HCT116 (cell line): ENCODE measurements around the gene ZNF584. TPM values are rescaled to one million over a fixed set of nuclear protein-coding genes. Genes with fewer than 3 reads are reported as not detected.

ENCODE experiments used
- ATAC-seq: fragments of 200-7000 bp; cut with Tn5 transposase; 2 replicates; pipeline ENCODE4 v1.9.1; 2020; ENCODE audit warnings: mild to moderate bottlenecking, moderate library complexity
- BruUV-seq: library from RNA; stranded (reverse); fragments of 400-500 nt; replicated peaks from 2 replicates; lab custom pipeline; 2021; lab: Mats Ljungman, UMichigan
- CTCF ChIA-PET: fragments of 300-600 bp; sonication (Branson Sonifier 250); formaldehyde crosslinking; loops from one replicate; lab custom pipeline; 2021; ENCODE audit warnings: antibody characterized with exemption; lab: Charles Lee
- POLR2A ChIA-PET: fragments of 300-600, 350-600 bp; sonication (Branson Sonifier 250); formaldehyde crosslinking; loops from one replicate; lab custom pipeline; 2021; ENCODE audit warnings: antibody characterized with exemption; lab: Charles Lee
- RAD21 ChIA-PET, 2 experiments: fragments of 300-600 bp; sonication (Branson Sonifier 250); formaldehyde crosslinking; loops; one replicate each; lab custom pipeline; 2023; ENCODE audit warnings: low total read pairs in 2 of 2; ENCODE audit not compliant: uncharacterized antibody in 2 of 2, unreplicated experiment in 2 of 2, low non-redundant PET in 1 of 2; lab: Charles Lee
- DNase-seq: peaks from one replicate; pipeline ENCODE4 v3.0.0-alpha.2; 2010; ENCODE audit warnings: low read depth, low spot score
- H2AFZ ChIP-seq: fragments of 200-600 bp; shearing (Covaris generic), sonication (generic); 2 replicates; pipeline ENCODE4 v1.6.1; 2017; ENCODE audit warnings: low read depth, mixed run types, mixed read lengths, antibody characterized with exemption, low read length; ENCODE audit not compliant: poor library complexity, severe bottlenecking
- H3K27ac ChIP-seq: 2 replicates; pipeline ENCODE4 v1.5.1; 2012; ENCODE audit warnings: low read depth, low read length
- H3K27me3 ChIP-seq: fragments of 200-600 bp; sonication (generic); 2 replicates; pipeline ENCODE4 v1.6.1; 2016; ENCODE audit warnings: mixed run types, low read length, mixed read lengths; ENCODE audit not compliant: insufficient read depth
- H3K36me3 ChIP-seq, 2 experiments: fragments of 200-500 bp in 1 of 2; fragments of 200-600 bp in 1 of 2; sonication (Bioruptor generic) in 1 of 2; sonication (generic) in 1 of 2; 2 replicates each; pipeline versions ENCODE4 v1.5.1 to v1.6.1; 2014 to 2016; ENCODE audit warnings: low read length in 2 of 2, inconsistent platforms in 1 of 2, mixed read lengths in 1 of 2, mixed run types in 1 of 2; ENCODE audit not compliant: insufficient read depth in 2 of 2, control insufficient read depth in 1 of 2
- H3K4me1 ChIP-seq, 2 experiments: fragments of 200-600 bp in 1 of 2; sonication (generic) in 1 of 2; 2 replicates each; pipeline versions ENCODE4 v1.5.1 to v1.6.1; 2012 to 2017; ENCODE audit warnings: low read length in 2 of 2, inconsistent platforms in 1 of 2, mild to moderate bottlenecking in 1 of 2, mixed read lengths in 1 of 2, mixed run types in 1 of 2, moderate library complexity in 1 of 2; ENCODE audit not compliant: insufficient read depth in 2 of 2, control insufficient read depth in 1 of 2
- H3K4me2 ChIP-seq: fragments of 200-600 bp; sonication (generic); 2 replicates; pipeline ENCODE4 v1.6.1; 2017; ENCODE audit warnings: mixed run types, low read length, mixed read lengths
- H3K4me3 ChIP-seq, 2 experiments: fragments of 200-600 bp in 1 of 2; sonication (generic) in 1 of 2; replicated peaks in 1 of 2; 2 replicates each; pipeline ENCODE4 v1.5.1; 2011 to 2016; ENCODE audit warnings: low read length in 2 of 2, control low read depth in 1 of 2, low read depth in 1 of 2, mild to moderate bottlenecking in 1 of 2, mixed read lengths in 1 of 2, mixed run types in 1 of 2
- H3K79me2 ChIP-seq: fragments of 200-600 bp; sonication (generic); 2 replicates; pipeline ENCODE4 v1.6.1; 2017; ENCODE audit warnings: mild to moderate bottlenecking, mixed run types, low read length, moderate library complexity, mixed read lengths; ENCODE audit not compliant: insufficient read depth
- H3K9ac ChIP-seq: fragments of 200-600 bp; sonication (generic); 2 replicates; pipeline ENCODE4 v1.6.1; 2016; ENCODE audit warnings: low read length, mixed read lengths
- H3K9me2 ChIP-seq: fragments of 200-600 bp; sonication (generic), shearing (Covaris generic); 2 replicates; pipeline ENCODE4 v1.6.1; 2017; ENCODE audit warnings: mixed run types, mild to moderate bottlenecking, moderate library complexity; ENCODE audit not compliant: insufficient read depth
- H3K9me3 ChIP-seq, 2 experiments: fragments of 200-500 bp in 1 of 2; fragments of 200-600 bp in 1 of 2; sonication (Bioruptor generic) in 1 of 2; sonication (generic) in 1 of 2; 2 replicates each; pipeline ENCODE4 v1.6.1; 2014 to 2017; ENCODE audit warnings: low read length in 2 of 2, mixed read lengths in 2 of 2, inconsistent platforms in 1 of 2, low read depth in 1 of 2, mild to moderate bottlenecking in 1 of 2, mixed run types in 1 of 2, moderate library complexity in 1 of 2; ENCODE audit not compliant: control insufficient read depth in 1 of 2, insufficient read depth in 1 of 2
- H4K20me1 ChIP-seq: fragments of 200-600 bp; sonication (generic), shearing (Covaris generic); 2 replicates; pipeline ENCODE4 v1.6.1; 2017; ENCODE audit warnings: mixed run types, mild to moderate bottlenecking, moderate library complexity; ENCODE audit not compliant: insufficient read depth
- CBX3 ChIP-seq: IDR thresholded peaks from 2 replicates; pipeline ENCODE4 v1.6.1; 2012; ENCODE audit warnings: low read depth
- CEBPB ChIP-seq: IDR thresholded peaks from 2 replicates; pipeline ENCODE4 v1.6.1; 2012; ENCODE audit warnings: low read depth
- EGR1 ChIP-seq: IDR thresholded peaks from 2 replicates; pipeline ENCODE4 v1.6.1; 2012; ENCODE audit warnings: low read depth
- ELF1 ChIP-seq: IDR thresholded peaks from 2 replicates; pipeline ENCODE4 v1.6.1; 2012; ENCODE audit warnings: low read depth, borderline replicate concordance
- EZH2 ChIP-seq: fragments of 200-600 bp; sonication (generic); IDR thresholded peaks from 2 replicates; pipeline ENCODE4 v1.6.1; 2017; ENCODE audit warnings: antibody characterized with exemption, mixed run types
- EZH2phosphoT487 ChIP-seq: fragments of 200-600 bp; IDR thresholded peaks from 2 replicates; pipeline ENCODE4 v1.6.1; 2018; ENCODE audit warnings: antibody characterized with exemption, borderline replicate concordance
- POLR2A ChIP-seq: IDR thresholded peaks from 2 replicates; pipeline ENCODE4 v1.7.0; 2011; ENCODE audit warnings: borderline replicate concordance; ENCODE audit not compliant: insufficient read depth, insufficient read length; ENCODE audit errors: extremely low read depth
- POLR2AphosphoS5 ChIP-seq: IDR thresholded peaks from 2 replicates; pipeline ENCODE4 v1.6.1; 2011; ENCODE audit warnings: mild to moderate bottlenecking, low read depth, low read length, moderate library complexity
- RAD21 ChIP-seq: IDR thresholded peaks from 2 replicates; pipeline ENCODE4 v1.6.1; 2012; ENCODE audit warnings: low read depth, mild to moderate bottlenecking
- SRF ChIP-seq: IDR thresholded peaks from 2 replicates; pipeline ENCODE4 v1.6.1; 2012; ENCODE audit warnings: low read depth
- TCF7L2 ChIP-seq: IDR thresholded peaks from 2 replicates; pipeline ENCODE4 v1.7.0; 2011; ENCODE audit warnings: borderline replicate concordance, inconsistent platforms; ENCODE audit not compliant: insufficient read depth, insufficient read length; ENCODE audit errors: extremely low read depth
- YY1 ChIP-seq: IDR thresholded peaks from 2 replicates; pipeline ENCODE4 v1.6.1; 2011; ENCODE audit warnings: low read length, low read depth, moderate library complexity, mild to moderate bottlenecking; ENCODE audit not compliant: insufficient replicate concordance; ENCODE audit errors: extremely low read depth
- ZFX ChIP-seq: fragments of 450-650 bp; IDR thresholded peaks from 2 replicates; pipeline ENCODE4 v1.6.1; 2017
- ZNF274 ChIP-seq: fragments of 200-500 bp; sonication (Bioruptor generic); IDR thresholded peaks from 2 replicates; pipeline ENCODE4 v1.6.1; 2014; ENCODE audit warnings: mild to moderate bottlenecking, low read depth, low read length, inconsistent platforms
- intact Hi-C: fragments of 100-400 bp; cut with micrococcal nuclease; formaldehyde crosslinking; loops from 2 replicates; pipeline ENCODE4 v1.10.0; 2022
- total RNA-seq: library from RNA; stranded (reverse); gene quantifications from one replicate; pipeline ENCODE4 v1.2.1, GENCODE V29; 2021; ENCODE audit not compliant: unreplicated experiment
- TF ChIP-seq, protein P1 (sequence below): IDR thresholded peaks from 2 replicates; pipeline ENCODE4 v1.6.1; 2012

ZNF584 gene
- total RNA-seq, 1 experiment from 2014 or later: 25.8 TPM

DNA sequence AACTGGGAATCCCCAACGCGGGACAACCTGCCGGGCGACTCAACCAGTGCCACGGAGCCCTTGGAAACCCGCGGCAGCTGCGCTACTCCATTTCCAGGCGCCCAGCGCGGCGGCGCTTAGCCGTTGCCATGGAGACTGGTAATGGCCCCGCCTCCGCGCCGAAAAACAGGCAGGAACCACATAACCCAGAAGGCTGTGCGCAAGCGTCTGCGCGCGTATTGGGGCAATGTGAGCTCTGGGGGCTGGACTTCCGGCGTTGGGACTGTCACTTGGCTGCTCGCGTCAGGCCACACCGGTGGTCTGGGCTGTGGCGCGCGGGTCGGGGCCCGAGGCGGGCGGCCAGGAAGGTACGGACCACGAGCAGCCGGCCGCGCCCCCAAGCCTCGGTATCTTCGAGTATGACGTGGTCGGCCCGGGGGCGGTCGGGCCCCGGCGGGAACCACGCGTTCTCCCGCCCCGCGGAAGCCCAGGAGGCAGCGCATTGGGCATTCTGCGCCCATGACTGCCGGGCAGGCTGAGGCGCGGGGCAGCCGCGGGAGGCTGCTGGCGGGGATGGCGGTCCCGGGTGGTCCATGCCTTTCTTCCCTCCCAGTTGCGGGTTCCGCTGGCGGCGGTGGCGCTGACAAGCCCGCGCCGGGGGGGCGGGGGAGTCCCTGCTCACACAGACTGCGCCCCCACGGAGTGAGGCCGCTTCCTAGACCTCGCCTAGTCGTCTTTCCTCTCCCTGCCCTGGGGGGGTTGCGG is 43.1 kb downstream of the ZNF584 start, which contains the start of gene ZNF324B (continued):
- TF ChIP-seq TCF7L2 (no peak), RAD21 (no peak)
- TF ChIP-seq, protein P1, sequence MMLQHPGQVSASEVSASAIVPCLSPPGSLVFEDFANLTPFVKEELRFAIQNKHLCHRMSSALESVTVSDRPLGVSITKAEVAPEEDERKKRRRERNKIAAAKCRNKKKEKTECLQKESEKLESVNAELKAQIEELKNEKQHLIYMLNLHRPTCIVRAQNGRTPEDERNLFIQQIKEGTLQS: no peak

DNA sequence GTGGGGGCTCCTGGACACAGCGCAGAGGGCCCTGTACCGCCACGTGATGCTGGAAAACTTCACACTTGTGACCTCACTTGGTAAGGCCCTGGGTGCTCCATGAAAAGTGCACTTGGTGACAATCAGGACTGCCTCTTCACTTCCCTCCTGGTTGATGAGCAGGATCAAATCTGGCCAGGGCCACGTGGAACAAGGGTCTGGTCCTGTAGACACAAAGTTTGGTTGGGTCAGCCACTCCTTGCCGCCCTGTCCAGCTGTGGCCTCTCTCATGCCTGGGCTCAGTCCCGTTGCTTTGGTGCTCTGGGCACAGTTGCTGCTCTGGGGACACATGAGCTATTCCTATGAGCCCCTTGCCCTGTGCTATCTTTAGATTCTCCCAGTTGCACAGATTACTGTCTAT is 45.3 kb downstream of the ZNF584 start:
- H3K9ac ChIP-seq: no peak overlapping the region
- no peak overlapping the region for H3K27ac ChIP-seq
- ChIA-PET CTCF (no interaction called here), RAD21 (no interaction called here)
- intact Hi-C loops: loop anchor here (5.0 kb wide), 1 partner anchor 46 kb away; the partner anchor contains the start of gene ZNF584
- ATAC-seq: no peak
- no TSS peak for BruUV-seq
- H3K27me3 ChIP-seq: no peaks in the 10 kb centered on the region
- no peak overlapping the region for H3K4me2 ChIP-seq
- no peaks in the 10 kb centered on the region for H3K9me2 ChIP-seq
- TF ChIP-seq CEBPB (no peak), EZH2phosphoT487 (no peak), YY1 (no peak), POLR2AphosphoS5 (no peak), CBX3 (no peak), SRF (no peak), EZH2 (no peak), ZFX (no peak), EGR1 (no peak), POLR2A (no peak), ELF1 (no peak), ZNF274 (no peak)
- TF ChIP-seq, protein P1: no peak
- TF ChIP-seq, all 23 proteins: peak for 0
- no peak for DNase-seq
- H3K79me2 ChIP-seq: no peaks in the 10 kb centered on the region
- H4K20me1 ChIP-seq: no peaks in the 10 kb centered on the region
- peaks cover 0 to 4% of the 10 kb centered on the region in 2 experiments; a peak in 2 of 4 replicates for H3K36me3 ChIP-seq
- POLR2A ChIA-PET: no interaction called here
- H3K9me3 ChIP-seq: peaks cover 6 to 11% of the 10 kb centered on the region in 2 experiments; a peak in 2 of 4 replicates
- no peak overlapping the region for H3K4me3 ChIP-seq
- no peak overlapping the region for H2AFZ ChIP-seq
- H3K4me1 ChIP-seq: peaks cover 6 to 10% of the 10 kb centered on the region in 2 experiments; a peak in 2 of 4 replicates
